GM19324 (cell line): ENCODE results near the gene PARVA.
"Not testable (repeated sequence)": the region's sequence is repeated elsewhere in the genome, so short reads cannot be mapped to it uniquely, and the experiment has no call there.

Source experiments
- ATAC-seq: cut with Tn5 transposase; IDR thresholded peaks from one replicate; pipeline ENCODE4 v1.9.1; 2021; ENCODE audit warnings: mild to moderate bottlenecking, moderate library complexity; ENCODE audit not compliant: unreplicated experiment, low FRiP score

The PARVA gene

DNA sequence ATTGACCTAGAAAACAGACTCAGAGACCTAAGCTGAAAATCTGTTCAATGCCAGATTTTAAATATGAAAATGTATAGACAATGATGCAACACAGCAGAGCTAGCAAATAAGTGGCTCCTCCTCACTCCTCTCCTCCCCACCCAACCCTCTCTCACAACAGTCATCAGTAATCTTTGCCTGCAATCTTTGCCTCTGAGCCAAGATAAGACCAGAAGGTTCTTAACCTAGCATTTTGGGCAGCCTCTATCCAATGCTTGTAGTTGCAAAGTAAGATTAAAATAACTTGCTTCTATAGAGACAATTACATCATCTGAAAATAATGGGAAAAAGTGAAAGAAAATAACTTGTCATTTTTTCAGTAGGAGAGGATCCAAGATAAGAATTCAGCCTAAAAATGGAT, 117.3 kb downstream of the PARVA start:
- ATAC-seq, result no peak

- no peak for ATAC-seq
Observed at GRCh38 chr11:12496181-12497025, 119.0 kb downstream of the PARVA start.

DNA sequence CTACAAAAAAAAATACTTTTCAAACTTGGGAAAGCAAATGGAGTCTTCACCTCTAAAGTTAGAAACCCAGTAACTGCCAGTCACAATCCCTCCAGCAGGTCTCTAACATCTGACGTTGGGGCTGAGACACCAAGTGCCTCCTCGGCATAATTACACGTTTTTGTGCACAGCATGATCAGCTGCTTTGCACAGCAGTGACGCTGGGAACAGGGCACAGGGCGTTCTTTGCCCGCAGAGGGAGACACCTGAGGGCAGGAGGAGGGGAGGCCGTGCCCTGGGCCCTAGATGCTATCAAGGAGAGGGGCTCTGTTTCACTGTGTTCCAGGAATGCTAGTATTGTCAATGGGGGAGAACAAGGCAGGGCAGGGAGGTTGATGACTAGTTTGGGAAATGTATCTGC, 120.1 kb downstream of the PARVA start:
- ATAC-seq, result no peak

DNA sequence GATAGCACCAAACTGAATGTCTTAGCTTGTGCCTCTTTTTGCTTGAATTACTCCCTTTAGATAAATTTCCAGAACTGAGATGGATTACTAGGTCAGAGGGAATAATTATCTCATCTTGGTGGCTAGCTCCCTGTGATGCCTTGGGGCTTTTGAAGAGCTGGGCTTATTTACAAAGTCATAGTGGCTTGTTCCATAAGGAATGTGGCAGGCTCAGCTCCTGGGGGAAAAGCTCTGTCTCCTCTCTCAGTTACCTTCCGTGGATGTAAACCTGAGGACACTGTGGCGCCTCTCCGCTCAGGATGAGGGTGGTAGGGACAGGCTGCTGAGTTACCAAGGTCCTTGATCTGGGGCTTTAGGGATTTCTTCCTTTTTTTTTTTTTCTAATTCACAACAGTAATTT, 121.7 kb downstream of the PARVA start:
- no peak for ATAC-seq

GRCh38 chr11:12502046-12502445, 124.7 kb downstream of the PARVA start:
- ATAC-seq, result no peak

DNA sequence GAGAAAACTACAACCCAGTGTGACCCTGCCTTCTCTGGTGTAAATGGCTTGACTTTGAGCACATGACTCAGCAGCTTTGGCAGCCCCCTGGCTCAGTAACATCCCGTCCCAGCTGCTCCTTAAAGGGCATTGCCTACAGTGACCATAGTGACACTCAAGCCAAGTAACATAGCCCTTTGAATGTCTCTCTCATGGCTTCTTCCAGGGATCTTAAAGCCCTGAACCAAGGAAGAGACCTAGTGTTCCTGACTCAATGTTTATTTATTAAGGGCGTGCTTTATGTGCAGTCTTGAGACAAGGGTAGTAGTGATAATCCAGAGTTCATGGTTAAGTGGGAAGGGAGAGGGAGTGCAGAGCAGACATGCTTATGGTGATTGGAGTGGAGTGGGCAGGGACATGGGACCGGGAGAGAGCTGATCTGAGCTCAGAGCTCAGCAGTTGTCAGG, 125.7 kb downstream of the PARVA start:
- ATAC-seq, result no peak

- no peak for ATAC-seq
Observed at GRCh38 chr11:12503886-12504285, 126.5 kb downstream of the PARVA start.

GRCh38 chr11:12505183-12505582, 127.8 kb downstream of the PARVA start:
- no peak for ATAC-seq

DNA sequence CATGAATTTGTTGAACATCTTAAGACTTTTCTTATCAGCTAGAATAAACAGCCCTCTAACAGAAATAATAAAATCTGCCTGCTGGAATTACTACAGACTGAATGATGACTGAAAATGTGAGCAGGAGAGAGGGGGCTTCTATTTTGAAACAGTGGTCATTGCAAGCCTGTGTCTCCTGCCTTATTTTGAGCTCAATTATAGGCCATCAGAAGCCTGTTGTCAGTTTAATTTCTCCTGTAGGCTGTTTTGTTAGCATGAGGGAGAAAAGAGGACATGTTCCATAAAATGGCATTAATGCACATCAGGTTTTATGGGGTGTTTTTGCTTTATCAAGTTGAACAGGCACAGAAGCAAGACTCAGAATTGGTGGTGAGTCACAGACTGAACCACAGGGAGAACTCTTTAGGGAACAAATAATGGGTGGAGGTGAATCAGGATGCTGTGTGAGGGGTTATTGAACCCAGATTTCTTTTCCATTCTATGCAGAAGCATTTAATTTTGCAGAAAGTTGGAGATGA, 129.1 kb downstream of the PARVA start:
- no peak for ATAC-seq

DNA sequence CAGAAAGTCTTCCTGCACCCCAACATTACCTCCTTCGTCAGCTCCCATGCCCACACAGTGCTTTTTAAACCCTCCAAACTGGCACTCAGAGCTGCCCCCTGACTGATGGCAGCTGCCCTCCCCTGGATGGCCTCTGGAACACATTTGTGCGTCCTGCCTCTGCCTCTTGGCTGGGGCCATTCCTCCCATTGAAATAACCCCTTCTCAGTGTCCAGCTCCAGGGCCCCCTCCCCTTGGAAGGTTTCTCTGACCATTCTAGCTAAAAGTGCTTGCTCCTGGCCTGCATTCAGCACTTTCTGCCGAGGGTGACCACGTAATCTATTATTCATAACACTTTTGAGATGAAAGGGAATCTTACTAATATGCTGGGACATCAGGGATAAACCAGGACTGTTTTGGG, 130.0 kb downstream of the PARVA start:
- ATAC-seq, result no peak

GRCh38 chr11:12508151-12508751, 130.9 kb downstream of the PARVA start:
- ATAC-seq, result no peak

GRCh38 chr11:12509371-12509770, 132.0 kb downstream of the PARVA start:
- ATAC-seq, result no peak

DNA sequence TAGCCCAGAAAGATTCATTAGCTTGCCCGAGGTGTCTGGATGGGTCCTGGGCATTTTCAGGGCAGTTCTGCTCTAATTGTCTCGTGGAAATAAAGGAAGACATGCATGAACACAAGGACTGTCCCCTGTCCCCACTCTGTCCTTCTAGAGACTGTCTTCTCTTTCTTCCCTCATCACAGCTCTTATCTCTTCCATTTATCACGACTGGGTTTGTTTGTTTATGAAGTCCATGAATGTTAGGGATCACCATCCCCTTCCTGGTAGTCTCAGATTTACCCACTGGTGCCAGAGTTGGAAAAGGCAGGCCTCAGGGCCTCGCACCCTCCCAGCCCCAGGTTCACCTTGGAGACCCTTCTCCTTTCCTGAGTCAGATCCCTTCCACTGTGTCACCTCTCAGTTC, 134.8 kb downstream of the PARVA start:
- ATAC-seq, result no peak

GRCh38 chr11:12512826-12513395, 135.5 kb downstream of the PARVA start:
- ATAC-seq, result no peak

DNA sequence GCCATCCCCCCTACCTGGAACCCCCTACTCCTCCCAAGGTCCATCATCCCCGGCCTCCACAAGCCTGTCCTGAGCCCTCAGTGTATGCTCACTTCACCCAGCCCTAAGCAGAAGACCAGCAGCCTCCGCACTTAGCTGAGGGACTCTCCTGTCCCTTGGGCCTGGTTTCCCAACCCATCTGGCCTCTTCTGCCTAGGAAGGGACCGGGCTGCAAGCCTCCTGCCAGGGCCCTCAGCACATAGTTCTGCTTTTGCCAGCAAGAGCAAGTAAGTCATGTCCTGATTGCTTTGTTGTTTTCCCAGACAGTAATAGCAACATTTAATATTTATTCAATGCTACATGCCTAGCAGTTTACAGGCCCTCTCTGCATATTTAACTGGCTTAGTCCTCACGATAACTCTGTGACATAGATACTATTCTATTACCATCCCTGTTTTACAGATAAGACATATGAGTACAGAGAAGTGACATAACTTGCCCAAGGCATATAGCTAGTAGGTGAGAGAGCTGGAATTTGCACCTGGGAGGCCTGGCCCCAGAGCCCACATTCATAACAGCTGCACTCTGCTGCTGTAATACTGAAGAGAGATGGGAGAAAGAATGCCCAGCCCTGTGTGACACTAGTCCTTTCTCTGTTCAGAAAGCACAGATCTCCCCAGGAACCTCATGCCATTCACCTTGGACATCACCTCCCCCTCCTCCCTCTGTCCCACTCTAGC, 139.2 kb downstream of the PARVA start:
- no peak for ATAC-seq

GRCh38 chr11:12517306-12517705, 139.9 kb downstream of the PARVA start:
- ATAC-seq, result no peak

DNA sequence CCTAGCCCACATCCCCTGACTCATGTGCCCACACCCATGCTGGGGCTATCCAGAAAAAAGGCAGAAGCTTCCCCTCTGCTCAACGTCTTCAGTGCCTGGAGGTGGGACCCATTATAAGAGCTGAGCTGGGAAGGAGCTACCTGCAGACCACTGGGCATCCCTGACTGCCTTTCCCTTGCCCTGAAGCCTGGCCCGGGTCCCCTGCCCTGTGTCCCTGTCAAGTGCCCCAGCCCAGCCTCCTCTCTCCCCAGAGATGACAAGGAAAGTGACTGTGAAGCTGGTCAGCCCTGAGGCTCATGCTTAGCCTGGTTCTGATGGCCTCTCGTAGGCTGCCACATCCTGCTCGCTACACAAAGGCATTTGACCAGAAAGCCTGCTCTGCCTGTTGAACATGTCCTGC, 140.4 kb downstream of the PARVA start:
- no peak for ATAC-seq

- no peak for ATAC-seq
Observed at GRCh38 chr11:12518606-12519385, 141.4 kb downstream of the PARVA start.

DNA sequence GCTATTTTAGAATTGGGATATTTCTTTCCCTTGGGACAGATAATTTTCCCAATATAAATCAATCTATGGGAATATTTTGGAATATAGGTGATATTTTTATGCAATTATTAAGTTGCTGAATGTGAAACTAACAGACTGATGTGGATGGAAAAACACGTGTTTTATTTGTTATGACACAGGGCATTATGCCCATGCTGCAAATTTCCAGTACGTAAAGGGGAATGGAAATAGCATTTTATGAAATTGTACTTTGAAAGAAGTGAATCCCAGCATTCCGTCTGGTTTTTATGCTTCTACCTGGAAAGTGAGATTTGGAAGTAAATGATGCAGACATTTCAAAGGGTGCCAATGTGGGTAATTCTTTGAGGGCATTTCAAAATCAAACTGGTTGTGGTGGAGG, 142.7 kb downstream of the PARVA start:
- ATAC-seq, result no peak

GRCh38 chr11:12520576-12520975, 143.2 kb downstream of the PARVA start:
- ATAC-seq, result not testable (repeated sequence)
